K562 (cell line): Measurements from ENCODE around the gene CHPF2. TPM values are rescaled to one million over a fixed set of nuclear protein-coding genes. Genes with fewer than 3 reads are reported as not detected.

Experiments used
- BCOR ChIP-seq: fragments of 450-650 bp; IDR thresholded peaks from 2 replicates; pipeline ENCODE4 v1.6.1; 2016
- ESRRA ChIP-seq: fragments of 450-650 bp; IDR thresholded peaks from 2 replicates; pipeline ENCODE4 v1.6.1; 2014; ENCODE audit warnings: low read depth, mild to moderate bottlenecking, moderate library complexity, borderline replicate concordance
- ESRRB ChIP-seq: fragments of 250-450 bp; sonication (Bioruptor Pico); IDR thresholded peaks from 2 replicates; pipeline ENCODE4 v1.5.0; 2020; ENCODE audit warnings: mild to moderate bottlenecking, moderate library complexity, borderline replicate concordance
- EWSR1 ChIP-seq: fragments of 450-650 bp; IDR thresholded peaks from 2 replicates; pipeline ENCODE4 v1.6.1; 2018; ENCODE audit warnings: borderline replicate concordance, mild to moderate bottlenecking, low read depth, moderate library complexity; ENCODE audit not compliant: partially characterized antibody
- KLF1 ChIP-seq: fragments of 450-650 bp; IDR thresholded peaks from 2 replicates; pipeline ENCODE4 v1.6.1; 2016; ENCODE audit warnings: missing genetic modification characterization, missing compliant biosample characterization
- LCOR ChIP-seq: sonication (generic); formaldehyde crosslinking; IDR thresholded peaks from 2 replicates; pipeline ENCODE4 v1.8.0; 2022; ENCODE audit warnings: mild to moderate bottlenecking, missing genetic modification reagents
- MIER1 ChIP-seq: fragments of 450-650 bp; IDR thresholded peaks from 2 replicates; pipeline ENCODE4 v1.6.1; 2016; ENCODE audit warnings: antibody characterized with exemption, mild to moderate bottlenecking, low read depth
- MYNN ChIP-seq, 2 experiments: sonication (generic); formaldehyde crosslinking in 1 of 2; IDR thresholded peaks; 2 replicates each; pipeline versions ENCODE4 v1.5.0 to v1.6.1; 2016 to 2020; ENCODE audit warnings: antibody characterized with exemption in 1 of 2, missing genetic modification reagents in 1 of 2
- PCBP2 ChIP-seq: fragments of 200-400 bp; formaldehyde crosslinking; IDR thresholded peaks from 2 replicates; pipeline ENCODE4 v1.6.1; 2018; ENCODE audit warnings: low read length, low read depth, mild to moderate bottlenecking, moderate library complexity; ENCODE audit not compliant: poor library complexity, severe bottlenecking
- PRMT5 ChIP-seq: sonication (generic); formaldehyde crosslinking; IDR thresholded peaks from 2 replicates; pipeline ENCODE4 v1.5.0; 2020; ENCODE audit warnings: missing genetic modification reagents
- RAD21 ChIP-seq, 2 experiments: fragments of 250-450 bp in 1 of 2; fragments of 450-650 bp in 1 of 2; sonication (Bioruptor Pico) in 1 of 2; formaldehyde crosslinking in 1 of 2; IDR thresholded peaks in 1 of 2; conservative IDR thresholded peaks in 1 of 2; 2 replicates each; pipeline versions ENCODE4 v1.4.0 to v1.8.0; 2020 to 2022; ENCODE audit warnings: mild to moderate bottlenecking in 2 of 2, moderate library complexity in 1 of 2
- RBFOX2 ChIP-seq: fragments of 200-400 bp; formaldehyde crosslinking; IDR thresholded peaks from 2 replicates; pipeline ENCODE4 v1.6.1; 2017; ENCODE audit warnings: low read depth, mild to moderate bottlenecking, low read length, moderate library complexity
- RBM15 ChIP-seq: fragments of 200-400 bp; formaldehyde crosslinking; IDR thresholded peaks from 2 replicates; pipeline ENCODE4 v1.6.1; 2018; ENCODE audit warnings: mild to moderate bottlenecking, low read length, moderate library complexity; ENCODE audit not compliant: insufficient read depth
- SAFB ChIP-seq: fragments of 200-400 bp; formaldehyde crosslinking; IDR thresholded peaks from 2 replicates; pipeline ENCODE4 v1.6.1; 2017; ENCODE audit warnings: low read depth, low read length, borderline replicate concordance
- TAF9B ChIP-seq: fragments of 450-650 bp; IDR thresholded peaks from 2 replicates; pipeline ENCODE4 v1.6.1; 2018; ENCODE audit warnings: mild to moderate bottlenecking; ENCODE audit not compliant: partially characterized antibody
- TEAD1 ChIP-seq, 2 experiments: fragments of 450-650 bp in 1 of 2; sonication (generic) in 1 of 2; formaldehyde crosslinking; IDR thresholded peaks; 2 replicates each; pipeline versions ENCODE4 v1.4.0 to v1.8.0; 2020 to 2022; ENCODE audit warnings: mild to moderate bottlenecking in 2 of 2, missing genetic modification reagents in 1 of 2
- TRIM24 ChIP-seq, 2 experiments: fragments of 450-650 bp; IDR thresholded peaks; 2 replicates each; pipeline ENCODE4 v1.6.1; 2016
- ZNF12 ChIP-seq: sonication (generic); formaldehyde crosslinking; IDR thresholded peaks from 2 replicates; pipeline ENCODE4 v1.4.0; 2020; ENCODE audit warnings: mild to moderate bottlenecking, missing genetic modification reagents
- ZNF551 ChIP-seq: fragments of 250-450 bp; sonication (Bioruptor Pico); IDR thresholded peaks from 2 replicates; pipeline ENCODE4 v1.5.0; 2021; ENCODE audit warnings: mild to moderate bottlenecking, moderate library complexity
- polyA plus RNA-seq, 8 experiments: library from polyadenylated mRNA; depleted of rRNA in 4 of 8; stranded (reverse) in 5 of 8; unstranded in 3 of 8; fragments of >200 nt; fragmentation: Nextera tagmentation in 2 of 8; fragmentation: Illumina TruSeq in 1 of 8; extraction: Ambion mirVana in 2 of 8; extraction: Trizol in 1 of 8; gene quantifications; 2 replicates each; pipeline versions ENCODE4 v1.2.1 to v1.2.3, GENCODE V29; 2011 to 2014; ENCODE audit warnings: inconsistent platforms in 1 of 8, missing spikeins in 1 of 8
- total RNA-seq, 7 experiments: library from RNA; depleted of rRNA in 6 of 7; stranded (reverse); fragments of >200 nt in 6 of 7; fragmentation: Illumina TruSeq in 2 of 7; extraction: Trizol in 2 of 7; gene quantifications; 2 replicates each; pipeline versions ENCODE4 v1.2.1 to v1.2.3, GENCODE V29; 2011 to 2021; ENCODE audit warnings: low replicate concordance in 1 of 7
- TF ChIP-seq, protein P1 (sequence below), 2 experiments: IDR thresholded peaks; 2 replicates each; pipeline ENCODE4 v1.6.1; 2012; ENCODE audit warnings: improper control_type of control experiment in 2 of 2, low read depth in 2 of 2, low read length in 2 of 2, borderline replicate concordance in 1 of 2
- TF ChIP-seq, protein P2 (sequence below): fragments of 250-450 bp; sonication (Bioruptor Pico); IDR thresholded peaks from 2 replicates; pipeline ENCODE4 v1.9.0; 2021; ENCODE audit warnings: mild to moderate bottlenecking
- TF ChIP-seq, protein P3 (sequence below): fragments of 450-650 bp; IDR thresholded peaks from 2 replicates; pipeline ENCODE4 v1.6.1; 2016; ENCODE audit warnings: missing biosample characterization, missing genetic modification characterization
- TF ChIP-seq, protein P4 (sequence below), 2 experiments: IDR thresholded peaks; 2 replicates each; pipeline ENCODE4 v1.6.1; 2011; ENCODE audit warnings: borderline replicate concordance in 1 of 2, control low read depth in 1 of 2, low read depth in 1 of 2, low read length in 1 of 2, mild to moderate bottlenecking in 1 of 2, mixed read lengths in 1 of 2, moderate library complexity in 1 of 2; ENCODE audit not compliant: insufficient read depth in 1 of 2, insufficient read length in 1 of 2, poor library complexity in 1 of 2, severe bottlenecking in 1 of 2; ENCODE audit errors: extremely low read depth in 1 of 2

The CHPF2 gene
- total and polyA plus RNA-seq, 9 of the 15 experiments (the other 6 are each of a cell fraction or from before 2014, with no cell fraction given) = 0.08 to 32.8 (median 10.5) TPM

DNA sequence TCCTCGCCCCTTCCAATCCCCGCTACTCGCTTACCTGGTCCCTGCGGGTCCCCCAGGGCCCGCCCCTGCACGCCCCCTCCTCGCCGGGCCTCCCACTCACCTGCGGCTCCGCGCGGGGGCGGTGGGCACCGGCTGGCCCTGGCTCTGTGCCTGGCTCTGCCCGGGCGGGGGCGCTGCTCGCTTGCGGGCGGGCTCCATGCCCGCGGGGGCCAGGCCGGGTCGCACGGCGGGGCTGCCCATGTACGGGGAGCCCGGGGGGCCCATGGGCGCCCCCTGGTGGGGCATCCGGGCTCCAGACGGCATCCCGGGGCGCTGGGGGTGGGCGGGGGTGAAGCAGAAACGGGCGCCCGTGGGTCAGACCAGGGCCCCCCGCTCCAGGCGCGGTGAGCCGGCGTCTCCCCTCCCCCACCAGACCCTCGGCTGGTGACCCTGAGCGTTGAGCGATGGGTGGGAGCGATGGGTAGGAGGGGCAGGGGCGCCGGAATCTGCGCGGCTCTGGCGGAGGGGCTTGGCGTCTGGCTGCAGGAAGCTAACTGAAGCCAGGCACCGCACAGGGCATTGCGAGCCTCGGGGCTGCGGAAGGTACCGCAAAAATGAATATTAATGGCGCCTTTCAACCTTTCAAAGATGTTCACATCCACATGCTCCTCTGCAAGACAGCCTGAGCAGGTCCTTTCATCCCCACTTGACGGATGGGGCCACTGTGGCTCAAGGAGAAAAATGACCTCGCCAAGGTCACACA is 13.2 kb downstream of the CHPF2 start (continued):
- TF ChIP-seq ESRRB (no peak), BCOR (no peak), PCBP2 (peak; percentile 24), MIER1 (no peak), PRMT5 (no peak), ZNF551 (CRISPR knock-in tag) (no peak), LCOR (no peak), RAD21 (CRISPR knock-in tag; conservative IDR thresholded peaks at IDR 0.05 in 1 of 2, IDR thresholded peaks at IDR 0.05 in 1 of 2) (peak in 1 of 2 experiments; percentile 32; a peak in 1 of 4 replicates), SAFB (no peak), ZNF12 (CRISPR knock-in tag) (0 out of 2 replicates have a peak, but pooled peaks have one; percentile 51), RBFOX2 (no peak), KLF1 (tag) (0 out of 2 replicates have a peak, but pooled peaks have one; percentile 31), MYNN (IDR thresholded peaks at IDR 0.05) (no peak), MYNN (CRISPR knock-in tag; IDR thresholded peaks at IDR 0.05) (no peak), TRIM24 (IDR thresholded peaks at IDR 0.05) (no peak), TEAD1 (CRISPR knock-in tag; IDR thresholded peaks at IDR 0.05) (no peak), ESRRA (peak; percentile 94), TAF9B (no peak), RBM15 (no peak), EWSR1 (no peak)
- TF ChIP-seq, protein P1, sequence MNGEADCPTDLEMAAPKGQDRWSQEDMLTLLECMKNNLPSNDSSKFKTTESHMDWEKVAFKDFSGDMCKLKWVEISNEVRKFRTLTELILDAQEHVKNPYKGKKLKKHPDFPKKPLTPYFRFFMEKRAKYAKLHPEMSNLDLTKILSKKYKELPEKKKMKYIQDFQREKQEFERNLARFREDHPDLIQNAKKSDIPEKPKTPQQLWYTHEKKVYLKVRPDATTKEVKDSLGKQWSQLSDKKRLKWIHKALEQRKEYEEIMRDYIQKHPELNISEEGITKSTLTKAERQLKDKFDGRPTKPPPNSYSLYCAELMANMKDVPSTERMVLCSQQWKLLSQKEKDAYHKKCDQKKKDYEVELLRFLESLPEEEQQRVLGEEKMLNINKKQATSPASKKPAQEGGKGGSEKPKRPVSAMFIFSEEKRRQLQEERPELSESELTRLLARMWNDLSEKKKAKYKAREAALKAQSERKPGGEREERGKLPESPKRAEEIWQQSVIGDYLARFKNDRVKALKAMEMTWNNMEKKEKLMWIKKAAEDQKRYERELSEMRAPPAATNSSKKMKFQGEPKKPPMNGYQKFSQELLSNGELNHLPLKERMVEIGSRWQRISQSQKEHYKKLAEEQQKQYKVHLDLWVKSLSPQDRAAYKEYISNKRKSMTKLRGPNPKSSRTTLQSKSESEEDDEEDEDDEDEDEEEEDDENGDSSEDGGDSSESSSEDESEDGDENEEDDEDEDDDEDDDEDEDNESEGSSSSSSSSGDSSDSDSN (IDR thresholded peaks at IDR 0.05; ENCODE audit: borderline replicate concordance in 1 of 2, low read depth in 2 of 2, low read length in 2 of 2) = no peak
- TF ChIP-seq, protein P2, sequence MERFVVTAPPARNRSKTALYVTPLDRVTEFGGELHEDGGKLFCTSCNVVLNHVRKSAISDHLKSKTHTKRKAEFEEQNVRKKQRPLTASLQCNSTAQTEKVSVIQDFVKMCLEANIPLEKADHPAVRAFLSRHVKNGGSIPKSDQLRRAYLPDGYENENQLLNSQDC = no peak
- TF ChIP-seq, protein P3, sequence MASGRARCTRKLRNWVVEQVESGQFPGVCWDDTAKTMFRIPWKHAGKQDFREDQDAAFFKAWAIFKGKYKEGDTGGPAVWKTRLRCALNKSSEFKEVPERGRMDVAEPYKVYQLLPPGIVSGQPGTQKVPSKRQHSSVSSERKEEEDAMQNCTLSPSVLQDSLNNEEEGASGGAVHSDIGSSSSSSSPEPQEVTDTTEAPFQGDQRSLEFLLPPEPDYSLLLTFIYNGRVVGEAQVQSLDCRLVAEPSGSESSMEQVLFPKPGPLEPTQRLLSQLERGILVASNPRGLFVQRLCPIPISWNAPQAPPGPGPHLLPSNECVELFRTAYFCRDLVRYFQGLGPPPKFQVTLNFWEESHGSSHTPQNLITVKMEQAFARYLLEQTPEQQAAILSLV (tag) = no peak
- TF ChIP-seq, protein P4, sequence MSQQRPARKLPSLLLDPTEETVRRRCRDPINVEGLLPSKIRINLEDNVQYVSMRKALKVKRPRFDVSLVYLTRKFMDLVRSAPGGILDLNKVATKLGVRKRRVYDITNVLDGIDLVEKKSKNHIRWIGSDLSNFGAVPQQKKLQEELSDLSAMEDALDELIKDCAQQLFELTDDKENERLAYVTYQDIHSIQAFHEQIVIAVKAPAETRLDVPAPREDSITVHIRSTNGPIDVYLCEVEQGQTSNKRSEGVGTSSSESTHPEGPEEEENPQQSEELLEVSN (IDR thresholded peaks at IDR 0.05; ENCODE audit: borderline replicate concordance in 1 of 2, extremely low read depth in 1 of 2, insufficient read depth in 1 of 2, insufficient read length in 1 of 2, low read depth in 1 of 2, low read length in 1 of 2, poor library complexity in 1 of 2, severe bottlenecking in 1 of 2) = peak in 1 of 2 experiments; percentile 19
